Dermis microvascular lymphatic vessel endothelial cell (primary cell): ENCODE results near the gene BNC2. TPM values are rescaled to one million over a fixed set of nuclear protein-coding genes. Genes with fewer than 3 reads are reported as not detected.

Experiments
- DNase-seq, 2 donors: peaks; one replicate each; pipeline versions ENCODE4 v3.0.0 to v3.0.0-alpha.2; 2010; ENCODE audit warnings: low read depth in 2 of 2
- total RNA-seq: library from RNA; depleted of rRNA; stranded (reverse); fragments of >200 nt; gene quantifications from 2 replicates; pipeline ENCODE4 v1.2.1, GENCODE V29; 2014

Gene BNC2
- total RNA-seq, 1 donor from 2014 or later = 4.5 TPM

DNA sequence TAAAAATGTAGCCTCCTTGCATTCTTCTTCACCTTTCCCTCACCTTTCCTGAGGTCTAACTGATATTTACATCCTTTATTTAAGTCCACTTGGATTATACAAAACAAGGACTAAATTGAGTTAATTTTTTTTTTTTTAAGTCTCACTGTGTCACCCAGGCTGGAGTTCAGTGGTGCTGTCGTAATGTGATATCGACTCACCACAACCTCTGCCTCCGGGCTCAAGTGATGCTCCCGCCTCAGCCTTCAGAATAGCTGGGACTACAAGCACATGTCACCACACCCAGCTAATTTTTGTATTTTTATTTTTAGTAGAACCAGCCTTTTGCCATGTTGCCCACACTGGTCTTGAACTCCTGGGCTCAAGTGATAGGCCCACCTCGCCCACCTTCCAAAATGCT is 195.3 kb downstream of the BNC2 start:
- no peak for DNase-seq

- no peak for DNase-seq
Observed at GRCh38 chr9:16673171-16673570, 197.3 kb downstream of the BNC2 start.

- no peak for DNase-seq
Observed at GRCh38 chr9:16672501-16672900, 198.0 kb downstream of the BNC2 start.

DNA sequence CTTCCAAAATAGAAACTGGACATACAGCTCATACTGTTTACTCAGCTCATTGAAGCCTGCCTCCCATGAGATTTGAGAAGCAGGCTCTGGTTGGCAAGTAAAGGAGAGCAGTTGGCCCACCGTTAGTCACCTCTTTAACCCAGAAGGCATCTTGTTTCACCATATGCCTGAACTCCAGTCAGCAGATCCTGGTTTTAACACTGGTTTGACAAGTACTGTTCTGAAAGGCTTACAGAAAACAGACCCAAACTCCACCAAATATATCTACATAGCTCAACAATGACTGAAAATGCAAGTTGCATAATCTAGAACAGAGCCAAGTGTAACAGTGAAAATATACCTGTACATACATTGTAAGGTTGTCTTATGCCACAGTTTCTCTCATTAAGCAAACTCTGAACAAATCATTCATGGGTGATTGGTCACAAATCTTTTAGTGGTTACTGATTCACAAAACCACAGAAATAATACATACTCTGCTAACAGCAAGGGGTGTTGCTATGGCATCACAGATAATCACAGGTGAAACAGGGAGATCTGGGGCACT is 198.8 kb downstream of the BNC2 start:
- no peak for DNase-seq

DNA sequence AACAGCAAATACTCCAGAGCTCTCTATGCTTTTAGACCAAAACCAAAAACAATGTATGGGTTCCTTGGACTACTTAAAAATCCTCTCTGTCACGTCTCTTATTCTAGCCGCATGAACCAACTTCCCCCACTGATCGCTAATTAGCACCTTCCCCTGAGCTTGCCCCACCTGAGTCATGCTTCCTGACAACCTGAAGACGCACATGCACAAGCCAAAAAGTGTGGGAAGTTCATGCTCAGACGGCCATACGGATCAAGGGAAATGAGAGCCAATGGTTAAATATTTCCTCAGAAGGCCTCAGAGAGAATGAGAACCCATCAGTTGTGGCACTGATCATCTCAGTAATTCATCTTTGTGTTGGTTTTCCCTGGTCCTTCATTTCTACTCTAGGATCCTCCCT is 199.7 kb downstream of the BNC2 start:
- DNase-seq = peak in 1 of 2 donors; percentile 34

DNA sequence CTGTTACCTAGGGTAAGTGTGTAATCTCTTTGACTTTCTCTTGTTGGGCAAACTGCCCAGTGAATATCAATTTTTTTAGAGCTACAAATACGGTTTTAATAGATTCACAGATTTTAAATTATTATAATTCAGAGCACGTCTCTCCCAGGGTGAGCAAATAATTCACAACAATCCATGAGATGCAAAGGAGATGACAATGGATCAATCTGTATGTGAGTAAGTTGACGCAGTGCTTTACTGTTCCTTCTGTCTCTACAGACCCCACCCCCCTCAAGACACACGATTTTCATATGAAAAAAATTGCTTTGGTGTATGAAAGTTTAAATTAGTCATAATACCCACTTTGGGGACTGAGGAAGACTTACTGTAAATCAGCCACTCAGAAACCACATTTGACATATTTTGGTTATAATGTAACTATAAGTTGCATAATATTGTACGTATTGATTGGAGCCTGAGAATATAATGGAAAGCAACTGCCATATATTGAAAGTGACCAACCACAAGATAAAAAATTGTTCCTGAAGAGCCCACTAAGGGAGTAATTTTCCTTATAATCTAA is 201.7 kb downstream of the BNC2 start:
- no peak for DNase-seq

GRCh38 chr9:16664211-16664610 is 206.3 kb downstream of the BNC2 start:
- no peak for DNase-seq

- no peak for DNase-seq
Observed at GRCh38 chr9:16661816-16662215, 208.7 kb downstream of the BNC2 start.

DNA sequence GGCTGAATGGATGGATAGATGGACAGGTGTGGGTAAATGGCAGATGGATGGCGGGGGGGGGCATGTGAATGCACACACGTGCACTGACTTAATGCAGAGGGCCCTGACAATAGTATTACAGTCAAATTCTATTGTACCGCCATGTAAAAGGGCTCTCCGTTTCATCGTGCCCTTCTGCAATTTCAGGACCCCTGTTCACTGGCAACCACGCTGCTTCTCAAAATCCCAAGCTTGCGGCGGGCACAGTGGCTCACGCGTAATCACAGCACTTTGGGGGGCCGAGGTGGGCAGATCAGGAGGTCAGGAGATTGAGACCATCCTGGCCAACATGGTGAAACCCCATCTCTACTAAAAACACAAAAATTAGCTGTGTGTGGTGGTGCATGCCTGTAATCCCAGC is 211.4 kb downstream of the BNC2 start:
- no peak for DNase-seq

DNA sequence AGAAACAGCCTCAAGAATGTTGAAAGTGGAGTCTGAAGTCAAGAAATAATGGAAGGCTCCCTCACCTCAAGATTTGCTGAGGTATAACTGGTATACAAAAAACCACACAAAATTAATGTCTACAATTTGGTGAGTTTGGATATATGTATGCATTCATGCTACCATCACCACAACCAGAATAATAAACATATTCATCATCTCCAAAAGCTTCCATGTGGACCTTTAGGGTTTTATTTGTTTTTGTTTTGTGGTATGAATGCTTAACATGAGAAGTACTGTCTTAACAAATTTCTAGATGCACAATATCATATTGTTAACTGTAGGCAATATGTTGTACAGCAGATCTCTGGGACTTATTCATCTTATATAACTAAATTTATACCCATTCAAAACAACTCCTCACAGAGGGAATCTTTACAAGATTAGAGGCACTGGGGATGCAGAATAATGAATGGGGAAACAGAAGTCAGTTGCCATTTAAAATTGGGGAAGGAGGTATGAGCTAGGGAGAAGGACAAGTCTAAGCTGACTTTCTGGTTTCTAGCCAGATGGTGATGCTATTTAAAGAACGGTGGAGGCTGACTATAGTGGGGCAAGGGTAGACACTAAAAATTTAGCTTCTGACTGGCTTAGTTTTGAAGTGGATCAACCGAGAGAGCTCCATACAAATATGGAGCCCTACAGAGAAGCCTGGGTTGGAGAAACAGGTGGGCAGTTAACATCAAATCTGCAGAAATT is 213.9 kb downstream of the BNC2 start:
- DNase-seq = no peak

- no peak for DNase-seq
Observed at GRCh38 chr9:16654596-16655126, 215.8 kb downstream of the BNC2 start.

DNA sequence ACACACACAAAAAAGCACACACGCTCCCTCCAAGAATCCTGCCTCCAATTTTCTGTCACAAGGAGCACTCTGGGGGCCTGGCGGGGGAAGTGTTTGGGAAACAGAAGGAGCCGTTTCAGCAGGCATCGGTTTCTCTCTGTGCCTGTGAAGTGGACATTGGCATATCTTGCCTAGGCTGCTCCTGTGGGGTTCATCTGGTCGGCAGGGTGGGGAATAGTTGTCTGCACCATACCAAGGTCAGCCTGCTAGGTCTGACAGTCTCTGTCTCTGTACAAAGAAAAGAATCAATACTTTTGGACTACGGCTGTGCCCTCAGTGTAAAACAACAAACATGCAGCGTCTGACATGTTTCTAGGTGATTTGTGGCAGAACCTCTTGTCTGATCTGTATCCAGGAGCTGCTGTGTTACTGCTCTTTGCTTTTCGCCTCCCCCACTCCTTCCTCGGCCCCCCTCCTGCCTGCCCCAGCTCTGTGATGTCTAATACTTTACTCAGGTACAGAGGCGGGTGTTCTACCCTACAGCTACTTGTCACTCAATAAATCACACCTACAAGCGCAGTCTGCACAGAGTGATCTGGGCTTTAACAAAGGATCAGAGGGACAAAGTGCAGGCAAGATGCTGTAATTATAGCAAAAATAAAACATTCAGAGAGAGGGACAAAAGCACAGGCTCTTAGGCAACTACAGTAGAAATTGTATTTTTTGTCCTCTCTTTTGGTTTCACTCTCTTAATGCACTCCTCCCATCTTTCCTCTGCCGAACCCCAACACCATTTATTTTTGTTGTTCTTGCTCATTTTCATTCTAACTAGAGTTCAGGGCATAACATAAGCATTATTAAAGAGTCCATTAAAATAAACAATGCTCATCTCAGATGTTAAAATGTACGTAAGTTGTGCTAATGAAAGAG is 216.7 kb downstream of the BNC2 start:
- DNase-seq = no peak

GRCh38 chr9:16652582-16652981 is 217.9 kb downstream of the BNC2 start:
- DNase-seq = no peak

DNA sequence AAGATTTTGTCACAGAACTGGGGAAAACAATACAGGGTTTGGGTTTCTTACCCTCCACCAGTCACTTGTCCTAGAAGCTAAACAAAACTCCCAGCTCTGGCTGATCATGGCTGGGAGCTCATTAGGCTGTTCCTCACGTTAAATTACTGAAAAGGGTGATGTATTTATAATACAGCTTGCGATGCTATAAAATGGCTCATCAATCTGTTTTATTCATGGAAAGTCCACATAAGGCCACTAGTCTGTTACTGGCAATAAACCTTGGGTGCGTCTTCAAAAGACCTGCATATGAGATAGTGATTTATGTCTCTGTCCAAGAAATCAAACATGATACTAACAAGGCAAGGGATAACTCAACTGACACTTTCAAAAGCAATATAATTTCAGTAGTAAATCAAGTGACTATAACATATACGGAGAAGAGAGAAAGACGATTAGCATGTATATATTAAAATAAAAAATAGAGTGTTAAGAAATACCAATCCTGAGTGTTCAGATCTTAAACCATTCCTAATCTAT is 219.0 kb downstream of the BNC2 start:
- DNase-seq = no peak

GRCh38 chr9:16645970-16646369 is 224.5 kb downstream of the BNC2 start:
- DNase-seq = peak in 1 of 2 donors; percentile 3

DNA sequence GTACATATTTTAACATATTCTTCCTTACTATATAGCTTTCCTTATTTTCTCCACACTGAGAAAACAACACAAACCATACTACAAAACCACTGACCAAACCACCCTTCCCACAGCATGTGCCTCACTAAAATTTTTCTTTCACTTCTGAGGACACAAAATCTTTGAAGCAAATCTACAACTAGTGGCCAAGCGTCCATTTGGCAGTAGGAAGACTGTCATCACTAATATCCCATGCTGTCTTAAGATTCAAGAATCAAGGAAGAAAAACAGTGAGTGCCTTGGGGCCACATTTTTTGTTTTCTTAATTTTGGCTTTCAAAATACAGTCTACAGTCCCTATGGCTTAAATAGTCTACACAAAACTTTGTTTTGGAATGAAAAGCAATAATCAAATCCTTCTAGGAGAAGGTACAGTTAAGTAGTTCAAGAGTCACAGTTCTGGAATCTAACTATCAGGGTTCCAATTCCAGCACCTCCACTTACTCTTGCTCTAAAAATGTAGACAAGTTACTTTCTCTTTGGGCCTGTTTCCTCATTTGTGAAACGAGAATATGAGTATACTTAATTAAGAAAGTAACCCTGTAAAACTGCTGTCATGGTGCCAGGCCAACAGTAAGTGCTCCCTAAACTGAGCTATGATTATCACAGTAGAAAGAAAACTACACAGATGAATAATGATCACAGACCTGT is 227.9 kb downstream of the BNC2 start:
- DNase-seq = no peak

DNA sequence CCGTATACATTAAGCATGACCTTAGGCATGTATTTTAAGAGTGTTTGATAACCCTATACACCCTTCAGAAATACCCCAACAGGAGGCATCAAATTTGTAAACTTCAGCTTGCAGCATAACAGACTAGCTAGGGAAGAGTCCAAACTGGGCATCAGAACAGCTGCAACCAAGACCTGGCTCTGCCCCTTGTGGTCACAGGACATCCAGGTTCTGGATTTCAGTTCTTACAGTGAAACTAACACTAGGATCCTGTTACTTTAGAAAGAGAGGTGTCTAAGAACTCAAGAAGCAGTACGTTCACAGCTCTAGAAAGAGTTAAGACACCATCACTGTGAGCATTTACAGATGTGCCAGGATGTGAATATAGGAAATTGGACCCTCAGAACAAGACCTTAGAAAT is 229.8 kb downstream of the BNC2 start:
- DNase-seq = no peak

DNA sequence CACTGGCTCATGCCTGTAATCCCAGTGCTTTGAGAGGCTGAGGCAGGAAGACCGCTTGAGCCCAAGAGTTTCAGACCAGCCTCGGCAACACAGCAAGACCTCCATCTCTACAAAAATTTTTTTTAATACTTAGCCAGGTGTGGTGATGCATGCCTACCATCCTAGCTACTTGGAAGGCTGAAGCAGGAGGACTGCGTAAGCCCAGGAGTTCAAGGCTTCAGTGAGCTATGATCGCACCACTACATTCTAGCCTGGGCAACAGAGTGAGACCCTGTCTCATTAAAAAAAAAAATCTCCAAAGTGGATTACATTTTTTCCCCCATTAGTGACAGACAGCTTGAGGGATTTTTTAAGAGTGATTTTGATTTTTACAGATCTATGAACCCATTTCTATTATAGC is 230.8 kb downstream of the BNC2 start:
- no peak for DNase-seq

DNA sequence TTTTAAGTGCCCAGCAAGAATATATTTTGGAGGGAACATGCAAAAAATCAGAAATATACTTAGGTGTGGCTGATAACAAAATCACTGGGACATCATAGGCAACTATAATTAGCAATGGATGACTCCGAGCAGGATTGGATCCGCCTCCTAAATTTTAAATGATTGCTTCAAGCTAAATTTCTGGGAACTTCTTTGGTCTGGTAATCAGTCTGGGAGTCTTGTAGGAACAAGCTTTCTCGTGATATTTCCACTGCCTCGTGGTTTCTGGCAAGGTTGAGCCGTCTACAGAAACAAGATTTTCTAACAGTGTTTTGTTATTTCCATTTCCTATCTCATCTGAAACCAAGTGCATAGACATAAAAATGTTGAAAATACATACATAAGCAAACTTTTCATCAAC is 232.6 kb downstream of the BNC2 start:
- no peak for DNase-seq

- no peak for DNase-seq
Observed at GRCh38 chr9:16637218-16637617, 233.3 kb downstream of the BNC2 start.

- DNase-seq = no peak
Observed at GRCh38 chr9:16633794-16634193, 236.7 kb downstream of the BNC2 start.
